WI38 (cell line): Measurements from ENCODE around the gene FAM110D.

Experiments
- H3K4me3 ChIP-seq: 2 replicates; pipeline ENCODE4 v1.5.1; 2011; ENCODE audit warnings: low read depth, mild to moderate bottlenecking, control low read depth, low read length
- CTCF ChIP-seq: IDR thresholded peaks from 2 replicates; pipeline ENCODE4 v1.5.1; 2012; ENCODE audit warnings: low read depth, mild to moderate bottlenecking, control low read depth, low read length

Gene FAM110D

GRCh38 chr1:26187882-26188281 is 29.0 kb downstream of the FAM110D start:
- TF ChIP-seq CTCF, result no peak

GRCh38 chr1:26188477-26188876 is 29.6 kb downstream of the FAM110D start:
- no peak overlapping the region for H3K4me3 ChIP-seq
- no peak for TF ChIP-seq CTCF

More at GRCh38 chr1:26187882-26188281, 29.0 kb downstream of the FAM110D start:
- H3K4me3 ChIP-seq, result no peak overlapping the region

- no peak for TF ChIP-seq CTCF
- no peak overlapping the region for H3K4me3 ChIP-seq
Observed at GRCh38 chr1:26189331-26189730, 30.5 kb downstream of the FAM110D start.

- TF ChIP-seq CTCF, result no peak; the same call in 1 of the 2 replicates
- H3K4me3 ChIP-seq, result no peak overlapping the region
Observed at GRCh38 chr1:26189751-26190275, 30.9 kb downstream of the FAM110D start.

GRCh38 chr1:26190373-26190987 is 31.6 kb downstream of the FAM110D start, which contains the start of gene CATSPER4:
Gene CATSPER4, plus strand, starts transcription at chr1:26190602. Its CDS starts 26 bp downstream, at chr1:26190628.
- TF ChIP-seq CTCF, result no peak
- no peak within 1 kb of the TSS for H3K4me3 ChIP-seq

- TF ChIP-seq CTCF, result no peak
- H3K4me3 ChIP-seq, result no peak overlapping the region
Observed at GRCh38 chr1:26191739-26192138, 32.9 kb downstream of the FAM110D start.

GRCh38 chr1:26195805-26196204 is 36.9 kb downstream of the FAM110D start:
- TF ChIP-seq CTCF, result no peak
- H3K4me3 ChIP-seq, result no peak overlapping the region
